GM12878 (cell line): ENCODE measurements around the gene REV3L. TPM values are rescaled to one million over a fixed set of nuclear protein-coding genes. Genes with fewer than 3 reads are reported as not detected.

Source experiments
- ATAC-seq: fragments of 200-7000 bp; cut with Tn5 transposase; 3 replicates; pipeline ENCODE4 v1.9.1; 2020; ENCODE audit warnings: mild to moderate bottlenecking, moderate library complexity
- BruUV-seq: library from RNA; stranded (reverse); fragments of 400-500 nt; replicated peaks from 2 replicates; lab custom pipeline; 2021; lab: Mats Ljungman, UMichigan
- CTCF ChIA-PET: fragments of 300-600 bp; sonication (Branson Sonifier 250); formaldehyde crosslinking; extraction: SDS; loops from one replicate; lab custom pipeline; 2021; ENCODE audit warnings: inconsistent platforms; lab: Yijun Ruan, JAX
- POLR2A ChIA-PET: fragments of 350-600 bp; formaldehyde crosslinking; extraction: SDS; loops from one replicate; lab custom pipeline; 2021; ENCODE audit warnings: inconsistent platforms; lab: Charles Lee
- RAD21 ChIA-PET: fragments of 300-600 bp; sonication (Branson Sonifier 250); formaldehyde crosslinking; loops from one replicate; lab custom pipeline; 2023; ENCODE audit warnings: antibody characterized with exemption; ENCODE audit not compliant: unreplicated experiment; lab: Charles Lee
- SMC1A ChIA-PET: fragments of 300-600 bp; sonication (Branson Sonifier 250); formaldehyde crosslinking; loops from one replicate; lab custom pipeline; 2023; ENCODE audit not compliant: unreplicated experiment, uncharacterized antibody; lab: Charles Lee
- DNase-seq: peaks from one replicate; pipeline ENCODE4 v3.0.0-alpha.2; 2011; ENCODE audit warnings: low read depth, low spot score
- FAIRE-seq: peaks from 3 replicates; lab custom pipeline; 2011; peaks lifted over from hg19 to GRCh38; lab: Jason Lieb, UNC
- H2AFZ ChIP-seq: 2 replicates; pipeline ENCODE4 v1.6.0; 2011; ENCODE audit warnings: low read depth, low read length, control low read depth; ENCODE audit not compliant: control insufficient read depth
- H3K27ac ChIP-seq: 2 replicates; pipeline ENCODE4 v1.5.1; 2011; ENCODE audit warnings: control low read depth; ENCODE audit not compliant: control insufficient read depth, insufficient read depth
- H3K27me3 ChIP-seq, 2 experiments: replicated peaks in 1 of 2; 2 replicates each; pipeline versions ENCODE4 v1.6.0 to v1.6.1; 2011; ENCODE audit warnings: low read length in 1 of 2; ENCODE audit not compliant: control insufficient read depth in 2 of 2, insufficient read depth in 2 of 2
- H3K36me3 ChIP-seq, 2 experiments: 2 replicates each; pipeline ENCODE4 v1.5.1; 2011; ENCODE audit warnings: low read length in 1 of 2; ENCODE audit not compliant: control insufficient read depth in 2 of 2, insufficient read depth in 2 of 2
- H3K4me1 ChIP-seq: 2 replicates; pipeline ENCODE4 v1.6.1; 2011; ENCODE audit warnings: mild to moderate bottlenecking, low read length, moderate library complexity, mixed read lengths; ENCODE audit not compliant: control insufficient read depth, insufficient read depth
- H3K4me2 ChIP-seq: 2 replicates; pipeline ENCODE4 v1.6.0; 2011; ENCODE audit warnings: control low read depth; ENCODE audit not compliant: control insufficient read depth, insufficient read depth
- H3K4me3 ChIP-seq: fragments of 200-600 bp; sonication (generic); 2 replicates; pipeline ENCODE4 v1.5.1; 2016
- H3K79me2 ChIP-seq: 2 replicates; pipeline ENCODE4 v1.6.0; 2011; ENCODE audit warnings: low read length; ENCODE audit not compliant: control insufficient read depth, insufficient read depth
- H3K9ac ChIP-seq: 2 replicates; pipeline ENCODE4 v1.8.0; 2011; ENCODE audit warnings: low read length, control low read depth, mixed read lengths; ENCODE audit not compliant: control insufficient read depth, insufficient read depth
- H3K9me3 ChIP-seq: replicated peaks from 3 replicates; pipeline ENCODE4 v1.5.1; 2011; ENCODE audit warnings: mild to moderate bottlenecking, low read length; ENCODE audit not compliant: control insufficient read depth, insufficient read depth
- H4K20me1 ChIP-seq: 2 replicates; pipeline ENCODE4 v1.6.0; 2011; ENCODE audit not compliant: control insufficient read depth, insufficient read depth
- ATF2 ChIP-seq: IDR thresholded peaks from 2 replicates; pipeline ENCODE4 v1.6.1; 2012; ENCODE audit warnings: low read length, inconsistent platforms
- CBX5 ChIP-seq: sonication (generic); IDR thresholded peaks from 2 replicates; pipeline ENCODE4 v1.6.1; 2016; ENCODE audit warnings: low read depth, moderate library complexity, mild to moderate bottlenecking, inconsistent platforms
- CHD2 ChIP-seq: IDR thresholded peaks from 2 replicates; pipeline ENCODE4 v1.6.1; 2011; ENCODE audit warnings: low read depth, low read length, improper control_type of control experiment, borderline replicate concordance
- KLF5 ChIP-seq: fragments of 450-650 bp; IDR thresholded peaks from 2 replicates; pipeline ENCODE4 v1.6.1; 2014; ENCODE audit warnings: mild to moderate bottlenecking; ENCODE audit not compliant: partially characterized antibody
- WGBS: methylation state at CpG from one replicate; pipeline ENCODE4 v1.1.6; 2016; ENCODE audit warnings: low lambda C conversion rate; ENCODE audit not compliant: insufficient replicate concordance, insufficient coverage; ENCODE audit errors: missing lambda C conversion rate; 5-methylcytosine and 5-hydroxymethylcytosine counted together
- in situ Hi-C: fragments of 300-500 bp; cut with MboI; formaldehyde crosslinking; loops from 9 replicates; pipeline ENCODE4 v1.14.3; 2018; ENCODE audit warnings: mixed read lengths
- intact Hi-C: fragments of 100-400 bp; cut with micrococcal nuclease; formaldehyde crosslinking; loops from one replicate; pipeline ENCODE4 v1.14.2; 2022; ENCODE audit not compliant: unreplicated experiment
- polyA plus RNA-seq, 11 experiments: library from polyadenylated mRNA; depleted of rRNA in 4 of 11; unstranded in 6 of 11; stranded (reverse) in 5 of 11; fragments of >200 nt; fragmentation: Nextera tagmentation in 4 of 11; fragmentation: Illumina TruSeq in 1 of 11; extraction: Ambion mirVana in 4 of 11; extraction: Trizol in 1 of 11; gene quantifications; 1 replicate in 1 of 11; 2 replicates in 10 of 11; pipeline versions ENCODE4 v1.2.1 to v1.2.3, GENCODE V29; 2011 to 2016; ENCODE audit warnings: inconsistent platforms in 2 of 11, missing spikeins in 2 of 11, low read depth in 1 of 11
- total RNA-seq, 4 experiments: library from RNA; depleted of rRNA in 3 of 4; stranded (reverse); fragments of >200 nt in 3 of 4; fragmentation: Illumina TruSeq in 1 of 4; extraction: Trizol in 1 of 4; gene quantifications; 2 replicates each; pipeline versions ENCODE4 v1.2.1 to v1.2.3, GENCODE V29; 2013 to 2021

The REV3L gene
- total and polyA plus RNA-seq, 10 of the 15 experiments (the other 5 are each of a cell fraction or from before 2014, with no cell fraction given): 7.6 to 33.6 (median 21.5) TPM

DNA sequence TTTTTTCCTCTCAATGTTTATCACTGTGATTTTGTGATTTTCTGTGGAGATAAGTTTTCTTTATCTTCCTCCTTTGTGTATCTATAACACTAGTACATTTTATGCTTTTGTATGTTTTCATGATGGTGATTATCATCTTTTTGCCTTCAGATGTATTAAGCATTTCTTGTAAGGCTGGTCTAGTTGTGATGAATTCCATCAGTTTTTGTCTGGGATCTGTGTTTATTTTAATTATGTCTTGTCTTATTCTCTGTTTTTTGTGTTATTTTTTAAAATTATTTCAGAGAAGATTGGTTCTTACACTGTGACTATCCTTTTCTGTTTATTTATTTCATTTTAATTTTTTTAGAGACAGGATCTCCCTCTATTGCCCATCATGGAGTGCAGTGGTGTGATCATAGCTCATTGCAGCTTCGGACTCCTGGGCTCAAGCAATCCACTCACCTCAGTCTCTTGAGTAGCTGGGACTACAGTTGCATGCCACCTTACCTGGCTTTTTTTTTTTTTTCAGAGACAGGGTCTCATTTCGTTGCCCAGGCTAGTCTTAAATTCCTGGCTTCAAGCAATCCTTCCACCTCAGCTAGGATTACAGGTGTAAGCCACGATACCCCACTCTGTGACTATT, 208.3 kb downstream of the REV3L start:
- FAIRE-seq (no peak), DNase-seq (no peak), ATAC-seq (no peak)
- Histone ChIP-seq H2AFZ (no peak overlapping the region), H3K9me3 (peaks cover 23% of the 10 kb centered on the region), H3K79me2 (peaks cover 5% of the 10 kb centered on the region), H3K4me3 (no peak overlapping the region), H3K27ac (no peak overlapping the region), H3K9ac (no peak overlapping the region), H3K4me1 (no peaks in the 10 kb centered on the region), H3K36me3 (peaks cover 5 to 27% of the 10 kb centered on the region in 2 experiments), H3K4me2 (no peak overlapping the region), H3K27me3 (no peaks in the 10 kb centered on the region), H4K20me1 (no peaks in the 10 kb centered on the region)
- 100% methylated on average over 3 of the region's 3 CpGs for WGBS
- BruUV-seq: no TSS peak
- POLR2A ChIA-PET: interaction anchor here (0.7 to 1.3 kb wide), 3 partner anchors 9 to 12 kb away, joined by 3 to 6 read pairs (median 6); no protein-coding TSS in a partner anchor
- intact Hi-C loops (no loop called here), in situ Hi-C loops (no loop called here)
- CTCF ChIA-PET: interaction anchor here (0.6 kb wide), 2 partner anchors 167 to 208 kb away, joined by 3 to 4 read pairs; no protein-coding TSS in a partner anchor
- TF ChIP-seq ATF2: no peak
- no peak for TF ChIP-seq CHD2
- TF ChIP-seq KLF5: no peak
- TF ChIP-seq CBX5: peak; percentile 81; the same call in 1 of the 2 replicates
- SMC1A ChIA-PET: interaction anchor here (0.6 to 1.4 kb wide), 4 partner anchors 9 to 526 kb away, joined by 3 read pairs; a partner anchor contains a TSS
- RAD21 ChIA-PET: no interaction called here
